ENCODE data around the gene NADK.

- TF ChIP-seq CTCF (IDR thresholded peaks at IDR 0.05) (no peak), POLR2AphosphoS5 (IDR thresholded peaks at IDR 0.05) (no peak), POLR2A (IDR thresholded peaks at IDR 0.05; ENCODE audit: low read depth) (no peak)
These were observed 37.5 kb upstream of the NADK start for GRCh38 chr1:1815606-1816281.

Measured in esophagus muscularis mucosa (tissue), 3 donors.